Right lobe of liver (tissue), 4 donors: ENCODE measurements around the gene P4HTM.

Experiments used
- POLR2A ChIP-seq: fragments of 450-650 bp; IDR thresholded peaks from one replicate; pipeline ENCODE4 v1.6.1; 2017; ENCODE audit warnings: antibody characterized with exemption, mild to moderate bottlenecking
- TF ChIP-seq, protein P1 (sequence below), 4 donors: fragments of 200-600 bp in 3 of 4; fragments of 450-650 bp in 1 of 4; IDR thresholded peaks; one replicate each; pipeline versions ENCODE4 v1.5.1 to v1.8.0; 2016 to 2022; ENCODE audit warnings: antibody characterized with exemption in 4 of 4, mild to moderate bottlenecking in 2 of 4
- donor health status: DM: no; HTN: no; CAD: no.
- donor health status: DM: no; HTN: no; CAD: no.
- donor health status: DM: no; HTN: yes; CAD: no.

DNA sequence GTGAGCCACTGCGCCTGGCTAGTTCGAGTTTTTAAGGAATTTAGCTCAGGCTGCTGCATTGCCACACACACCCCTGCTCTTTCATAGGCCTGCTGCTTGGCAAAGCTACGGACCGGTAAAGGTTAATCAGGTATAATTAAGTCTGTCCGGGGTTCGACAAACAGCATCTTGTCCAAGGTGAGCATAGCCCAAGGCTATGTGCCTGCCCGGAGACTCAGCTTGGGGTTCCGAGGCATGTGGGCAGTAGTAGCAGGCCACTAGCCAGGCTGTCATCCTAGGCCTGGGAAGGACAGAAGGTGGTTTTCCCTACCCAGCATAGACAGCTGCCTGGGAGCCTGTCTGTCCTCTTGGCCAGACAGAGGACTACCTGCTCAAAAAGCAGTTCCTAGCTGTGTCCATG is 6.6 kb downstream of the P4HTM start:
- TF ChIP-seq, protein P1, sequence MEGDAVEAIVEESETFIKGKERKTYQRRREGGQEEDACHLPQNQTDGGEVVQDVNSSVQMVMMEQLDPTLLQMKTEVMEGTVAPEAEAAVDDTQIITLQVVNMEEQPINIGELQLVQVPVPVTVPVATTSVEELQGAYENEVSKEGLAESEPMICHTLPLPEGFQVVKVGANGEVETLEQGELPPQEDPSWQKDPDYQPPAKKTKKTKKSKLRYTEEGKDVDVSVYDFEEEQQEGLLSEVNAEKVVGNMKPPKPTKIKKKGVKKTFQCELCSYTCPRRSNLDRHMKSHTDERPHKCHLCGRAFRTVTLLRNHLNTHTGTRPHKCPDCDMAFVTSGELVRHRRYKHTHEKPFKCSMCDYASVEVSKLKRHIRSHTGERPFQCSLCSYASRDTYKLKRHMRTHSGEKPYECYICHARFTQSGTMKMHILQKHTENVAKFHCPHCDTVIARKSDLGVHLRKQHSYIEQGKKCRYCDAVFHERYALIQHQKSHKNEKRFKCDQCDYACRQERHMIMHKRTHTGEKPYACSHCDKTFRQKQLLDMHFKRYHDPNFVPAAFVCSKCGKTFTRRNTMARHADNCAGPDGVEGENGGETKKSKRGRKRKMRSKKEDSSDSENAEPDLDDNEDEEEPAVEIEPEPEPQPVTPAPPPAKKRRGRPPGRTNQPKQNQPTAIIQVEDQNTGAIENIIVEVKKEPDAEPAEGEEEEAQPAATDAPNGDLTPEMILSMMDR (IDR thresholded peaks at IDR 0.05) = no peak
- no peak for TF ChIP-seq POLR2A
